ENCODE measurements around the gene BIK. TPM values are rescaled to one million over a fixed set of nuclear protein-coding genes. Genes with fewer than 3 reads are reported as not detected.

The BIK gene
- total RNA-seq, 2 donors from 2014 or later = 5.8 to 13.3 TPM

DNA sequence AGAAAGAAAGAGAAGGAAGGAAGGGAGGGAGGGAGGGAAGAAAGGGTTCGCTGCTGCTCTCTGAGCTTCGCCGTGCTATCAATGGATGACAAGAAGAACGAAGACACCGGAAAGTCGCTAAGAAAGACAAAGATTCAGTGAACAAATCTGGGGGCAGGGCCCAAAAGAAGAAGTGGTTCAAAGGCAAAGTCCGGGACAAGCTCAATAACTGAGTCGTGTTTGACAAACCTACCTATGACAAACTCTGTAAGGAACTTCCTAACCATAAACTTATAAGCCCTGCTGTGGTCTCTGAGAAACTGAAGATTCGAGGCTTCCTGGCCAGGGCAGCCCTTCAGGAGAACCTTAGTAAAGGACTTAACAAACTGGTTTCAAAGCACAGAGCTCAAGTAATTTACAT is 18.5 kb upstream of the BIK start:
- peaks cover 13% of the 10 kb centered on the region for H3K9me3 Mint-ChIP-seq
- Histone ChIP-seq H3K9ac (ENCODE audit: extremely low read depth, low read length, poor library complexity, severe bottlenecking) (no peak overlapping the region), H3K4me1 (ENCODE audit: control insufficient read depth, insufficient read depth, low read length) (no peaks in the 10 kb centered on the region), H3K4me3 (ENCODE audit: low read length) (no peak overlapping the region), H3K9me3 (ENCODE audit: control insufficient read depth, low read length) (peaks cover 7% of the 10 kb centered on the region), H3K27ac (ENCODE audit: low read depth, low read length) (no peak overlapping the region), H3K27me3 (ENCODE audit: control insufficient read depth, insufficient read depth, low read length, poor library complexity, severe bottlenecking) (no peaks in the 10 kb centered on the region), H3K36me3 (ENCODE audit: control insufficient read depth, insufficient read depth, low read length) (no peaks in the 10 kb centered on the region)
- H3K4me1 Mint-ChIP-seq = peaks cover 4% of the 10 kb centered on the region
- DNase-seq = no peak
- no peaks in the 10 kb centered on the region for H3K27me3 Mint-ChIP-seq (ENCODE audit: insufficient read depth)
- peaks cover 3% of the 10 kb centered on the region for H3K36me3 Mint-ChIP-seq (ENCODE audit: low read depth)
- no peak overlapping the region for H3K27ac Mint-ChIP-seq
- 90 to 92% methylated on average over 8 to 9 of the region's 9 CpGs for WGBS, 2 experiments (ENCODE audit: insufficient coverage in 1 of 2, insufficient read length in 1 of 2)
- TF ChIP-seq, protein P1, sequence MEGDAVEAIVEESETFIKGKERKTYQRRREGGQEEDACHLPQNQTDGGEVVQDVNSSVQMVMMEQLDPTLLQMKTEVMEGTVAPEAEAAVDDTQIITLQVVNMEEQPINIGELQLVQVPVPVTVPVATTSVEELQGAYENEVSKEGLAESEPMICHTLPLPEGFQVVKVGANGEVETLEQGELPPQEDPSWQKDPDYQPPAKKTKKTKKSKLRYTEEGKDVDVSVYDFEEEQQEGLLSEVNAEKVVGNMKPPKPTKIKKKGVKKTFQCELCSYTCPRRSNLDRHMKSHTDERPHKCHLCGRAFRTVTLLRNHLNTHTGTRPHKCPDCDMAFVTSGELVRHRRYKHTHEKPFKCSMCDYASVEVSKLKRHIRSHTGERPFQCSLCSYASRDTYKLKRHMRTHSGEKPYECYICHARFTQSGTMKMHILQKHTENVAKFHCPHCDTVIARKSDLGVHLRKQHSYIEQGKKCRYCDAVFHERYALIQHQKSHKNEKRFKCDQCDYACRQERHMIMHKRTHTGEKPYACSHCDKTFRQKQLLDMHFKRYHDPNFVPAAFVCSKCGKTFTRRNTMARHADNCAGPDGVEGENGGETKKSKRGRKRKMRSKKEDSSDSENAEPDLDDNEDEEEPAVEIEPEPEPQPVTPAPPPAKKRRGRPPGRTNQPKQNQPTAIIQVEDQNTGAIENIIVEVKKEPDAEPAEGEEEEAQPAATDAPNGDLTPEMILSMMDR (conservative IDR thresholded peaks at IDR 0.05) = no peak
- no peak overlapping the region for H3K4me3 Mint-ChIP-seq

DNA sequence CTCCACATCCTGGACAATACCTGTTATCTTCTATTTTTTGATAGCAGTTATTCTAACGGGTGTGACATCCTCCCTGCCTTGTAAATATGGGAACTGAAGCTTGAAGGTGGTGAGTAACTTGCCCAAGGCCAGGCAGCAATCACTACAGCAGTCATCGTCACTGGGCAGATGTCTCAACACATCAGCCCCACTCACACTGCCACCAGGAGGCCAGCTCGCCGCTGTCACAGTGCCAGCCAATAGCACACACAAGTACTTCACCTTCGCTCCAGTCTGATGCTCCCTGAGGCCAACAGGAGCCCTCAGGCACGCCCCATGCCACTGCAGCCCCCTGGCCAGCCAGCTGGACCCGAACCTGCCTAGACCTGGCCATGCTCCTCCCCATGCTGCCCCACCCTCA is 16.5 kb upstream of the BIK start:
- Histone ChIP-seq H3K9me3 (ENCODE audit: control insufficient read depth, low read length) (peaks cover 7% of the 10 kb centered on the region), H3K27ac (ENCODE audit: low read depth, low read length) (no peak overlapping the region), H3K4me1 (ENCODE audit: control insufficient read depth, insufficient read depth, low read length) (no peaks in the 10 kb centered on the region), H3K9ac (ENCODE audit: extremely low read depth, low read length, poor library complexity, severe bottlenecking) (no peak overlapping the region), H3K27me3 (ENCODE audit: control insufficient read depth, insufficient read depth, low read length, poor library complexity, severe bottlenecking) (no peaks in the 10 kb centered on the region), H3K36me3 (ENCODE audit: control insufficient read depth, insufficient read depth, low read length) (no peaks in the 10 kb centered on the region), H3K4me3 (ENCODE audit: low read length) (no peak overlapping the region)
- no peaks in the 10 kb centered on the region for H3K27me3 Mint-ChIP-seq (ENCODE audit: insufficient read depth)
- DNase-seq = peak; percentile 78
- WGBS, 2 experiments (ENCODE audit: insufficient coverage in 1 of 2, insufficient read length in 1 of 2) = 78 to 92% methylated on average over 2 to 7 of the region's 7 CpGs
- H3K4me3 Mint-ChIP-seq = no peak overlapping the region
- TF ChIP-seq, protein P1 (conservative IDR thresholded peaks at IDR 0.05) = peak; percentile 62
- peaks cover 3% of the 10 kb centered on the region for H3K36me3 Mint-ChIP-seq (ENCODE audit: low read depth)
- H3K4me1 Mint-ChIP-seq = peaks cover 4% of the 10 kb centered on the region
- peaks cover 15% of the 10 kb centered on the region for H3K9me3 Mint-ChIP-seq
- H3K27ac Mint-ChIP-seq = no peak overlapping the region

DNA sequence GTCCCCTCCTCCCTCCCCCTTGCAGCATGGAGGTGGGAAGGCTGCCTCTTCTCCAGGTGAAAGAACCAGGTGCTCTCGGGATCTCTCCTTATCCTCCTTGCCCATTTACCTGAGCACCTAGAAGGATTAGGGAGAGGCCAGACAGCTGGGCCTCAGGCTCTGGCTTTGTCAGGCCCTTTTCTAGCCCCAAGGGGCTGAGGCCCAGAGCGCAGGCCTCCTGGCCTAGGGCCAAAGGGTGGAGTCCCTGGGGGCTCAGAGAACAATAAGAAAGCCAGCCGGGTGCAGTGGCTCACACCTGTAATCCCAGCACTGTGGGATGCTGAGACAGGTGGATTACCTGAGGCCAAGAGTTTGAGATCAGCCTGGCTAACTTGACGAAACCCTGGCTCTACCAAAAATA is 16.0 kb upstream of the BIK start:
- no peak overlapping the region for H3K27ac ChIP-seq (ENCODE audit: low read depth, low read length)
- TF ChIP-seq, protein P1 (conservative IDR thresholded peaks at IDR 0.05) = no peak
- peaks cover 4% of the 10 kb centered on the region for H3K4me1 Mint-ChIP-seq
- peaks cover 3% of the 10 kb centered on the region for H3K36me3 Mint-ChIP-seq (ENCODE audit: low read depth)
- H3K4me3 Mint-ChIP-seq = no peak overlapping the region
- DNase-seq = no peak
- H3K27me3 Mint-ChIP-seq (ENCODE audit: insufficient read depth) = no peaks in the 10 kb centered on the region
- H3K4me3 ChIP-seq (ENCODE audit: low read length) = no peak overlapping the region
- no peaks in the 10 kb centered on the region for H3K4me1 ChIP-seq (ENCODE audit: control insufficient read depth, insufficient read depth, low read length)
- peaks cover 15% of the 10 kb centered on the region for H3K9me3 Mint-ChIP-seq
- no peaks in the 10 kb centered on the region for H3K36me3 ChIP-seq (ENCODE audit: control insufficient read depth, insufficient read depth, low read length)
- 88 to 91% methylated on average over 3 to 4 of the region's 4 CpGs for WGBS, 2 experiments (ENCODE audit: insufficient coverage in 1 of 2, insufficient read length in 1 of 2)
- H3K27ac Mint-ChIP-seq = no peak overlapping the region
- H3K27me3 ChIP-seq (ENCODE audit: control insufficient read depth, insufficient read depth, low read length, poor library complexity, severe bottlenecking) = no peaks in the 10 kb centered on the region
- peaks cover 7% of the 10 kb centered on the region for H3K9me3 ChIP-seq (ENCODE audit: control insufficient read depth, low read length)
- no peak overlapping the region for H3K9ac ChIP-seq (ENCODE audit: extremely low read depth, low read length, poor library complexity, severe bottlenecking)

All from endodermal cell (in vitro differentiated cells).